Mesenchymal stem cell (in vitro differentiated cells and primary cell): Measurements from ENCODE around the gene MMP7.

ENCODE experiments used
- DNase-seq: peaks from one replicate; pipeline ENCODE4 v3.0.0-alpha.2; 2013
- H2AFZ ChIP-seq: one replicate; pipeline ENCODE4 v1.6.1; 2013; ENCODE audit warnings: low read depth, mild to moderate bottlenecking, control low read depth, inconsistent platforms, low read length, moderate library complexity
- H2AK5ac ChIP-seq: 2 replicates; pipeline ENCODE4 v1.6.1; 2013; ENCODE audit warnings: low read length, moderate library complexity, mild to moderate bottlenecking, inconsistent platforms; ENCODE audit not compliant: severe bottlenecking
- H2BK120ac ChIP-seq: one replicate; pipeline ENCODE4 v1.6.1; 2013; ENCODE audit warnings: low read depth, mild to moderate bottlenecking, inconsistent platforms, low read length, moderate library complexity
- H2BK12ac ChIP-seq, 2 experiments: one replicate each; pipeline ENCODE4 v1.6.1; 2013; ENCODE audit warnings: inconsistent platforms in 2 of 2, low read length in 2 of 2, mild to moderate bottlenecking in 2 of 2, moderate library complexity in 2 of 2, control low read depth in 1 of 2
- H2BK15ac ChIP-seq: one replicate; pipeline ENCODE4 v1.6.1; 2013; ENCODE audit warnings: mild to moderate bottlenecking, low read depth, inconsistent platforms; ENCODE audit not compliant: poor library complexity, severe bottlenecking
- H2BK5ac ChIP-seq: 2 replicates; pipeline ENCODE4 v1.6.1; 2013; ENCODE audit warnings: low read depth, mild to moderate bottlenecking, low read length, control low read depth, inconsistent platforms; ENCODE audit not compliant: poor library complexity, severe bottlenecking
- H3K14ac ChIP-seq, 2 experiments: one replicate each; pipeline ENCODE4 v1.6.1; 2013; ENCODE audit warnings: inconsistent platforms in 2 of 2, low read length in 2 of 2, control low read depth in 1 of 2, mild to moderate bottlenecking in 1 of 2, moderate library complexity in 1 of 2
- H3K18ac ChIP-seq, 2 experiments: one replicate each; pipeline ENCODE4 v1.6.1; 2013; ENCODE audit warnings: inconsistent platforms in 2 of 2, low read length in 2 of 2, control low read depth in 1 of 2, low read depth in 1 of 2, mild to moderate bottlenecking in 1 of 2
- H3K23ac ChIP-seq, 2 experiments: one replicate each; pipeline ENCODE4 v1.6.1; 2013; ENCODE audit warnings: inconsistent platforms in 2 of 2, low read length in 2 of 2, mild to moderate bottlenecking in 2 of 2, moderate library complexity in 2 of 2, control low read depth in 1 of 2
- H3K27ac ChIP-seq: 2 replicates; pipeline ENCODE4 v1.5.1; 2013; ENCODE audit warnings: mild to moderate bottlenecking, moderate library complexity, low read length, control low read depth, inconsistent platforms; ENCODE audit not compliant: poor library complexity, severe bottlenecking
- H3K27me3 ChIP-seq, 2 experiments: 2 replicates each; pipeline versions ENCODE4 v1.6.1 to v1.7.0; 2013; ENCODE audit warnings: low read length in 2 of 2, mild to moderate bottlenecking in 2 of 2, moderate library complexity in 2 of 2, control low read depth in 1 of 2, inconsistent platforms in 1 of 2; ENCODE audit not compliant: control insufficient read depth in 1 of 2, insufficient read depth in 1 of 2
- H3K36me3 ChIP-seq, 2 experiments: 2 replicates each; pipeline versions ENCODE4 v1.6.1 to v1.7.0; 2013; ENCODE audit warnings: low read length in 2 of 2, control low read depth in 1 of 2, inconsistent platforms in 1 of 2, low read depth in 1 of 2, mild to moderate bottlenecking in 1 of 2; ENCODE audit not compliant: insufficient read depth in 2 of 2, control insufficient read depth in 1 of 2
- H3K4ac ChIP-seq, 2 experiments: one replicate each; pipeline ENCODE4 v1.6.1; 2013; ENCODE audit warnings: inconsistent platforms in 2 of 2, low read length in 2 of 2, mild to moderate bottlenecking in 2 of 2, moderate library complexity in 2 of 2, control low read depth in 1 of 2, low read depth in 1 of 2
- H3K4me1 ChIP-seq: 2 replicates; pipeline ENCODE4 v1.6.1; 2013; ENCODE audit warnings: low read depth, low read length, control low read depth; ENCODE audit not compliant: control insufficient read depth, insufficient read depth
- H3K4me2 ChIP-seq: 2 replicates; pipeline ENCODE4 v1.6.1; 2013; ENCODE audit warnings: low read length, mild to moderate bottlenecking, inconsistent platforms; ENCODE audit not compliant: poor library complexity, severe bottlenecking
- H3K4me3 ChIP-seq, 2 experiments: 2 replicates each; pipeline versions ENCODE4 v1.5.1 to v1.7.0; 2013; ENCODE audit warnings: low read length in 2 of 2, mild to moderate bottlenecking in 2 of 2, control low read depth in 1 of 2, low read depth in 1 of 2; ENCODE audit not compliant: insufficient read depth in 1 of 2
- H3K79me1 ChIP-seq: replicated peaks from 2 replicates; pipeline ENCODE4 v1.6.1; 2013; ENCODE audit warnings: mild to moderate bottlenecking, control low read depth, low read length, inconsistent platforms; ENCODE audit not compliant: poor library complexity, severe bottlenecking
- H3K9ac ChIP-seq: 2 replicates; pipeline ENCODE4 v1.7.0; 2013; ENCODE audit warnings: mild to moderate bottlenecking, low read length, moderate library complexity
- H3K9me3 ChIP-seq: 2 replicates; pipeline ENCODE4 v1.7.0; 2013; ENCODE audit warnings: mild to moderate bottlenecking, low read length; ENCODE audit not compliant: control insufficient read depth
- H4K8ac ChIP-seq: one replicate; pipeline ENCODE4 v1.6.1; 2013; ENCODE audit warnings: inconsistent platforms, mild to moderate bottlenecking, low read length, moderate library complexity
- H4K91ac ChIP-seq: one replicate; pipeline ENCODE4 v1.6.1; 2013; ENCODE audit warnings: mild to moderate bottlenecking, low read length, inconsistent platforms
- WGBS: methylation state at CpG from one replicate; pipeline ENCODE4 v1.1.7; 2013; ENCODE audit warnings: mixed read lengths; 5-methylcytosine and 5-hydroxymethylcytosine counted together

The MMP7 gene

DNA sequence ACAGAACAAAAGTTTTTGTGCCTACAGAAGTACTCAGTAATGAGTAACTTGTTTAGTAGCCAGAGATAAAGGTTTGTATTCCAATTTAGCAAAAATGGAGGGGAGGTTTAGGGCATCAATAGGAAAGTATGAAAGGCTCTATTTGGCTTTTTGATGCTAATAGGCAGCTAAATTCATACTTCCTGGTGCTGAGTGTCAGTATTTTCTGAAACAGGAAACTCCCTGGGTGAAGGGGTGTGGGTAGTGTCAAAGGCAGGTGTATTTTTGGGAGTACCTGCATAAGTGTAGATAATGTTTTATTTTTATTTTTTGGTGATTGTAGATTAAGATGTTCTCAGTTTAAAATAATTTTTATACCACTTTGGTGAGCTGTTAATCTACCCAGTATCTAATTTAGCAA lies 29.3 kb upstream of the MMP7 start:
- no peak overlapping the region for H3K9ac ChIP-seq
- H3K4ac ChIP-seq, result no peak overlapping the region
- H4K91ac ChIP-seq, result no peak overlapping the region
- H3K23ac ChIP-seq, result no peak overlapping the region
- H3K4me1 ChIP-seq, result peaks cover 3% of the 10 kb centered on the region
- no peak overlapping the region for H3K18ac ChIP-seq
- H3K14ac ChIP-seq, result no peak overlapping the region
- no peak overlapping the region for H2BK120ac ChIP-seq
- no peaks in the 10 kb centered on the region for H3K79me1 ChIP-seq
- H3K36me3 ChIP-seq, result no peaks in the 10 kb centered on the region
- no peak overlapping the region for H2BK15ac ChIP-seq
- H2BK5ac ChIP-seq, result no peak overlapping the region
- no peak overlapping the region for H4K8ac ChIP-seq
- no peaks in the 10 kb centered on the region for H3K9me3 ChIP-seq
- H2BK12ac ChIP-seq, result no peak overlapping the region
- H2AK5ac ChIP-seq, result no peak overlapping the region
- no peak overlapping the region for H2AFZ ChIP-seq
- H3K27me3 ChIP-seq, result no peaks in the 10 kb centered on the region
- H3K4me2 ChIP-seq, result no peak overlapping the region
- H3K27ac ChIP-seq, result no peak overlapping the region
- no peak overlapping the region for H3K4me3 ChIP-seq
- no peak for DNase-seq

DNA sequence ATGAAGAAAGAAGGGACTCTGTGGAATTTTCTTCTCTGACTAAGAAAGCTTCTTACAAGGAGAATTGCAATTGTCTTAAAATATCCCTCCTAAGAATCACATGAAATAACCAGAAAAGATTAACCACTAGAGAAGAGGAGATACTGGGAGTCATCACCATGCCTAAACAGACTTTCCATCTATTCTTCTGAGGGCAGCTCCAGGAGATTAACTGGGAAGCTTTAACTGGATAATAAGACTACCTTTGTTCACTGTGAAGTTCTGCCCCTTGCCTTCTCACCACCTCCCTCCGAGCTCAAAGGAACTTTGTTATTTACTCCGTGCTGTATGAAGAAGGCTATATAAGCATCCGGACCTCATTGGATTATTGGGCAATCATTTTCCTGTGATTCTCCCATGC lies 24.5 kb upstream of the MMP7 start:
- H2BK15ac ChIP-seq, result no peak overlapping the region
- H2BK12ac ChIP-seq, result no peak overlapping the region
- WGBS, result 95% methylated on average over 3 of the region's 3 CpGs
- no peak overlapping the region for H3K4me3 ChIP-seq
- no peak overlapping the region for H2BK120ac ChIP-seq
- no peak overlapping the region for H2AK5ac ChIP-seq
- H3K9ac ChIP-seq, result no peak overlapping the region
- H3K27ac ChIP-seq, result no peak overlapping the region
- no peak overlapping the region for H3K4me2 ChIP-seq
- no peak overlapping the region for H3K23ac ChIP-seq
- no peaks in the 10 kb centered on the region for H3K9me3 ChIP-seq
- H2BK5ac ChIP-seq, result no peak overlapping the region
- H3K36me3 ChIP-seq, result no peaks in the 10 kb centered on the region
- H4K91ac ChIP-seq, result no peak overlapping the region
- no peak overlapping the region for H3K14ac ChIP-seq
- no peak overlapping the region for H3K18ac ChIP-seq
- no peak overlapping the region for H2AFZ ChIP-seq
- no peak overlapping the region for H4K8ac ChIP-seq
- no peak for DNase-seq
- H3K4me1 ChIP-seq, result no peaks in the 10 kb centered on the region
- no peaks in the 10 kb centered on the region for H3K79me1 ChIP-seq
- H3K27me3 ChIP-seq, result no peaks in the 10 kb centered on the region
- no peak overlapping the region for H3K4ac ChIP-seq

DNA sequence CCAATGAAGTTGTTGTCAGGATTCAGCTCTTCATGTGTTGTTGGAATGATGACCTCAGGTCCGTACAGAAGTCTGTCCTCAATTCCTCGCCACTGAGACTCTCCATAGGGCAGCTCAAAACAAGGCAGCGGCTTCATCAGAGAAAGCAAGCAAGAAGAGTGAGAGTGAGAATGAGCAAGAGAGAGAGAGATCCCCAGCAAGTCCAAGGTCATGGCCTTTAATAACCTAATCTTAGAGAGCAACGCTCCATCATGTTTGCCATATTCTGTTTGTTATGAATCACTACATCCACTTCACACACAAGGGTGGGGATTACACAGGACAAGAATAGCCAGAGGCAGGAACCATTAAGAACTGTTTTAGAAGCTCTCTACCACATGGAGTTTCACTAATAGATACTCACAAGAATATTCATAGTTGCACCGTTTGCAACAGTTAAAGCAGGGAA lies 23.3 kb upstream of the MMP7 start:
- Histone ChIP-seq H3K14ac (no peak overlapping the region), H2BK12ac (no peak overlapping the region), H3K27ac (no peak overlapping the region), H3K4me2 (no peak overlapping the region), H3K9me3 (no peaks in the 10 kb centered on the region), H3K4me1 (no peaks in the 10 kb centered on the region), H2AFZ (no peak overlapping the region), H3K4me3 (no peak overlapping the region), H3K4ac (no peak overlapping the region), H2BK120ac (no peak overlapping the region), H4K91ac (no peak overlapping the region), H3K36me3 (no peaks in the 10 kb centered on the region), H4K8ac (no peak overlapping the region), H3K79me1 (no peaks in the 10 kb centered on the region), H2BK5ac (no peak overlapping the region), H3K27me3 (no peaks in the 10 kb centered on the region), H3K18ac (no peak overlapping the region), H3K23ac (no peak overlapping the region), H2BK15ac (no peak overlapping the region), H3K9ac (no peak overlapping the region), H2AK5ac (no peak overlapping the region)
- WGBS, result 78% methylated on average over 5 of the region's 5 CpGs
- DNase-seq, result no peak

DNA sequence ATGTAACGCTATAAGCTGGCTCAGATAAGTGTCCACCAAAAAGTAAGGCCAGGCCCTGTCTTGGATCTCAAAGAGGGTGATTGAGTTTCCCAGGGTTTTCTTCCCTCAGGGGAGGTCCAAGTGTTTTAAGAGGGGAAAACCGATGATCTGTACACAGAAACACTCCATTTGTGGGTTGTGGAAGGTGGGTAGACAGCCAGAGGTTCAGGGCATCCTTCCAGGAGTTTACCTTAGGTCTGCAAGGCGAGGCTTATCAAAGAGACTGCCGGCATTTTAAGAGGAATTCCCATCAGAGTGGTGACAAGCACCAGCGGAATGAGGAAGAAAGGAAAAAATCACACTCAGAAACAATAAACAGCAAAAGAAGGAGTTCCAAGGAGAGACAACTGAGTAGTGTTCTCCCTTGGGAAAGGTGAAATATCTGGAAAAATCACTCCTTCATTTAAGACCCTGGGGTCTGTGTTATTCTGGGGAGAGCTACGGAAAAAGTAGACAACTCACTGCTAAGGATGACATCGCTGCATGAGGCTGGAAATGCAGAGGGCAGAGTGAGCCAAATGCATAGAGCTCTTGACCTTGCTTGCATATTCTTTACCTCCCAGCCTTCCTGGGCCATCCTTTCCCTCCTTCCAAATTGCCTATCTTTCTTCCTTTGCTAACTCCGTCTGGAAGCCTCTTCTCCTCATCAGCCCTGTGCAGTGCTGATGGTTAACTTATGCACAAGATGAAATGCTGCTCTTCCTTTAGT lies 22.1 kb upstream of the MMP7 start:
- no peak for DNase-seq
- no peaks in the 10 kb centered on the region for H3K36me3 ChIP-seq
- 61% methylated on average over 7 of the region's 8 CpGs for whole genome bisulfite sequencing

More for the DNA sequence above, 22.1 kb upstream of the MMP7 start:
- Histone ChIP-seq H3K27me3 (no peaks in the 10 kb centered on the region), H3K27ac (no peak overlapping the region), H2BK15ac (no peak overlapping the region), H3K4me2 (no peak overlapping the region), H2AFZ (no peak overlapping the region), H3K23ac (no peak overlapping the region), H2BK12ac (no peak overlapping the region), H4K8ac (no peak overlapping the region), H3K4me3 (no peak overlapping the region), H4K91ac (no peak overlapping the region), H3K9me3 (no peaks in the 10 kb centered on the region), H3K14ac (no peak overlapping the region), H2BK120ac (no peak overlapping the region), H3K18ac (peak overlapping the region in 1 of 2 experiments; percentile 4), H3K9ac (no peak overlapping the region), H3K4ac (no peak overlapping the region), H3K79me1 (no peaks in the 10 kb centered on the region), H3K4me1 (no peaks in the 10 kb centered on the region), H2AK5ac (no peak overlapping the region), H2BK5ac (no peak overlapping the region)
